Neural cell (in vitro differentiated cells): ENCODE measurements around the gene YWHAH. TPM values are rescaled to one million over a fixed set of nuclear protein-coding genes. Genes with fewer than 3 reads are reported as not detected.

Experiments
- H2AFZ ChIP-seq: fragments of 200-600, 300-800 bp; sonication (generic), shearing (Covaris generic); 2 replicates; pipeline ENCODE4 v1.6.0; 2014; ENCODE audit warnings: low read depth, mild to moderate bottlenecking, antibody characterized with exemption, low read length, moderate library complexity
- H3F3A ChIP-seq: fragments of 200-600 bp; shearing (Covaris generic); 2 replicates; pipeline ENCODE4 v1.6.1; 2016; ENCODE audit warnings: mild to moderate bottlenecking, moderate library complexity, mixed read lengths, antibody characterized with exemption, low read length; ENCODE audit not compliant: insufficient read depth, poor library complexity, severe bottlenecking
- H3K27ac ChIP-seq: fragments of 200-600, 300-800 bp; sonication (generic), shearing (Covaris generic); 2 replicates; pipeline ENCODE4 v1.5.1; 2014; ENCODE audit warnings: mild to moderate bottlenecking, low read length, moderate library complexity
- H3K27me3 ChIP-seq: fragments of 300-800, 200-600 bp; sonication (generic), shearing (Covaris generic); 2 replicates; pipeline ENCODE4 v1.6.0; 2014; ENCODE audit warnings: mild to moderate bottlenecking, low read depth, low read length, moderate library complexity; ENCODE audit not compliant: insufficient read depth
- H3K36me3 ChIP-seq: fragments of 300-800, 200-600 bp; sonication (generic), shearing (Covaris generic); 2 replicates; pipeline ENCODE4 v1.5.1; 2014; ENCODE audit warnings: mild to moderate bottlenecking, antibody characterized with exemption, low read length, moderate library complexity; ENCODE audit not compliant: insufficient read depth
- H3K4me2 ChIP-seq: fragments of 300-800, 200-600 bp; sonication (generic), shearing (Covaris generic); 2 replicates; pipeline ENCODE4 v1.6.0; 2014; ENCODE audit warnings: mild to moderate bottlenecking, low read length
- H3K4me3 ChIP-seq: fragments of 300-800, 200-600 bp; sonication (generic), shearing (Covaris generic); 2 replicates; pipeline ENCODE4 v1.5.1; 2014; ENCODE audit warnings: mild to moderate bottlenecking, low read length, moderate library complexity
- H3K79me2 ChIP-seq: fragments of 200-600 bp; shearing (Covaris generic); replicated peaks from 2 replicates; pipeline ENCODE4 v1.6.0; 2014; ENCODE audit warnings: mild to moderate bottlenecking, low read length, moderate library complexity; ENCODE audit not compliant: insufficient read depth
- H3K9ac ChIP-seq: fragments of 300-800, 200-600 bp; sonication (generic), shearing (Covaris generic); 2 replicates; pipeline ENCODE4 v1.6.1; 2016; ENCODE audit warnings: mild to moderate bottlenecking, low read length, mixed read lengths
- H3K9me2 ChIP-seq: fragments of 200-600 bp; shearing (Covaris generic); 2 replicates; pipeline ENCODE4 v1.6.1; 2016; ENCODE audit warnings: mild to moderate bottlenecking, low read length, mixed read lengths; ENCODE audit not compliant: insufficient read depth
- H3K9me3 ChIP-seq: fragments of 200-600, 300-800 bp; sonication (generic), shearing (Covaris generic); 2 replicates; pipeline ENCODE4 v1.6.1; 2016; ENCODE audit warnings: mild to moderate bottlenecking, mixed run types, low read length, moderate library complexity, mixed read lengths
- H4K20me1 ChIP-seq: fragments of 200-600 bp; shearing (Covaris generic); 2 replicates; pipeline ENCODE4 v1.6.1; 2016; ENCODE audit warnings: mild to moderate bottlenecking, mixed run types; ENCODE audit not compliant: insufficient read depth
- EP300 ChIP-seq: fragments of 450-650 bp; conservative IDR thresholded peaks from 2 replicates; pipeline ENCODE4 v1.6.1; 2014; ENCODE audit warnings: antibody characterized with exemption, mild to moderate bottlenecking, moderate library complexity; ENCODE audit not compliant: poor library complexity, severe bottlenecking
- EZH2 ChIP-seq: fragments of 200-600, 300-800 bp; shearing (Covaris generic), sonication (generic); IDR thresholded peaks from 2 replicates; pipeline ENCODE4 v1.6.1; 2014; ENCODE audit warnings: antibody characterized with exemption, low read length, borderline replicate concordance, mild to moderate bottlenecking; ENCODE audit not compliant: insufficient read depth, poor library complexity, severe bottlenecking
- MXI1 ChIP-seq: fragments of 450-650 bp; conservative IDR thresholded peaks from 2 replicates; pipeline ENCODE4 v1.6.1; 2014; ENCODE audit warnings: antibody characterized with exemption, mild to moderate bottlenecking; ENCODE audit not compliant: poor library complexity, severe bottlenecking
- POLR2AphosphoS5 ChIP-seq: IDR thresholded peaks from 2 replicates; pipeline ENCODE4 v1.6.1; 2012
- RAD21 ChIP-seq: fragments of 450-650 bp; conservative IDR thresholded peaks from 2 replicates; pipeline ENCODE4 v1.6.1; 2014; ENCODE audit warnings: antibody characterized with exemption, mild to moderate bottlenecking, moderate library complexity
- SMC3 ChIP-seq: fragments of 450-650 bp; conservative IDR thresholded peaks from 2 replicates; pipeline ENCODE4 v1.6.1; 2014; ENCODE audit warnings: antibody characterized with exemption, mild to moderate bottlenecking, moderate library complexity; ENCODE audit not compliant: poor library complexity
- TAF1 ChIP-seq: IDR thresholded peaks from 2 replicates; pipeline ENCODE4 v1.6.1; 2012; ENCODE audit warnings: low read depth
- polyA plus RNA-seq: library from polyadenylated mRNA; depleted of rRNA; stranded (reverse); fragments of >200 nt; gene quantifications from 2 replicates; pipeline ENCODE4 v1.2.3, GENCODE V29; 2014
- TF ChIP-seq, protein P1 (sequence below): IDR thresholded peaks from 2 replicates; pipeline ENCODE4 v1.6.1; 2012; ENCODE audit warnings: borderline replicate concordance
- TF ChIP-seq, protein P2 (sequence below): fragments of 450-650 bp; IDR thresholded peaks from 2 replicates; pipeline ENCODE4 v1.5.1; 2014; ENCODE audit warnings: antibody characterized with exemption, mild to moderate bottlenecking, moderate library complexity; ENCODE audit not compliant: poor library complexity, severe bottlenecking

The YWHAH gene
- polyA plus RNA-seq, 1 donor from 2014 or later: 300 TPM

DNA sequence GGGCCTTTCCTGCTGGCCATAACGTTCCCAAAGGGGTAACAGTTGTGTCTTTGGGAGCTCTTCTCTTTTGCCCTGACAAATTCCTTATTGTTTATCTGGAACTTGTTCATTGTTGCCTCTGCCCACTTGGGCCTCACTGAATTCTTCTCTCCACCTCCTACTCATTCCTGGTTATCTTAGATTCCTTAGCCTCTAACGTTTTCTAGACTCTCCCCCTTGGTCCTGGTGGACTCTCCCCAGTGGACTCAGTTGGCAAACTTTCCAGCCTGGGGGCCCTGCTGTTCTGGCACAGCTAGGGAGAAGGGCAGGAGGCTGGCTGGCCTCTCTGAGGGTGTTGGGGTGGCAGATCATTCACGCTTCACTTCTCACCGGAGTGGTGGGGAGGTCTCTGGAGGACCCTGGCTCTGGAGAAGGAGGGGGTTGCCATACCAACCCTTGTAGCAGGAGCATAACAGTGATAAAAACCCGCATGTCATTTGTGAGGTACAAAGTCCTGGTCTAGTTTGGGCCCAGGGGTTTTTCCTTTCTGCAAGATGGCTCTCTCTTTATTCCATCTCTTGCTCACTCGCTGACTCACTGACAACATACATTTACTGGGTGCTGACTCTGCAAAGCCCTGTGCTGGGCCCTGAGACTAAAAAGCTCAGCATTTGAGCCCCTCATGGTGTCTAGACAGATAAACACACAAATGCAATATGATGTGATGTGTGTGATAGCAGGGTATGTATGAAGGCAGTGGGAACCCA, 39.7 kb downstream of the YWHAH start:
- Histone ChIP-seq H3K4me2 (no peak overlapping the region), H3K4me3 (no peak overlapping the region), H3K27me3 (no peaks in the 10 kb centered on the region), H3K9me2 (no peaks in the 10 kb centered on the region), H3K9me3 (no peaks in the 10 kb centered on the region), H4K20me1 (no peaks in the 10 kb centered on the region), H2AFZ (no peak overlapping the region), H3K27ac (no peak overlapping the region), H3K79me2 (no peaks in the 10 kb centered on the region), H3K36me3 (no peaks in the 10 kb centered on the region), H3K9ac (no peak overlapping the region), H3F3A (no peaks in the 10 kb centered on the region)
- no peak for TF ChIP-seq EP300
- no peak for TF ChIP-seq MXI1
- TF ChIP-seq, protein P1, sequence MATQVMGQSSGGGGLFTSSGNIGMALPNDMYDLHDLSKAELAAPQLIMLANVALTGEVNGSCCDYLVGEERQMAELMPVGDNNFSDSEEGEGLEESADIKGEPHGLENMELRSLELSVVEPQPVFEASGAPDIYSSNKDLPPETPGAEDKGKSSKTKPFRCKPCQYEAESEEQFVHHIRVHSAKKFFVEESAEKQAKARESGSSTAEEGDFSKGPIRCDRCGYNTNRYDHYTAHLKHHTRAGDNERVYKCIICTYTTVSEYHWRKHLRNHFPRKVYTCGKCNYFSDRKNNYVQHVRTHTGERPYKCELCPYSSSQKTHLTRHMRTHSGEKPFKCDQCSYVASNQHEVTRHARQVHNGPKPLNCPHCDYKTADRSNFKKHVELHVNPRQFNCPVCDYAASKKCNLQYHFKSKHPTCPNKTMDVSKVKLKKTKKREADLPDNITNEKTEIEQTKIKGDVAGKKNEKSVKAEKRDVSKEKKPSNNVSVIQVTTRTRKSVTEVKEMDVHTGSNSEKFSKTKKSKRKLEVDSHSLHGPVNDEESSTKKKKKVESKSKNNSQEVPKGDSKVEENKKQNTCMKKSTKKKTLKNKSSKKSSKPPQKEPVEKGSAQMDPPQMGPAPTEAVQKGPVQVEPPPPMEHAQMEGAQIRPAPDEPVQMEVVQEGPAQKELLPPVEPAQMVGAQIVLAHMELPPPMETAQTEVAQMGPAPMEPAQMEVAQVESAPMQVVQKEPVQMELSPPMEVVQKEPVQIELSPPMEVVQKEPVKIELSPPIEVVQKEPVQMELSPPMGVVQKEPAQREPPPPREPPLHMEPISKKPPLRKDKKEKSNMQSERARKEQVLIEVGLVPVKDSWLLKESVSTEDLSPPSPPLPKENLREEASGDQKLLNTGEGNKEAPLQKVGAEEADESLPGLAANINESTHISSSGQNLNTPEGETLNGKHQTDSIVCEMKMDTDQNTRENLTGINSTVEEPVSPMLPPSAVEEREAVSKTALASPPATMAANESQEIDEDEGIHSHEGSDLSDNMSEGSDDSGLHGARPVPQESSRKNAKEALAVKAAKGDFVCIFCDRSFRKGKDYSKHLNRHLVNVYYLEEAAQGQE: no peak
- TF ChIP-seq TAF1: no peak
- TF ChIP-seq, protein P2, sequence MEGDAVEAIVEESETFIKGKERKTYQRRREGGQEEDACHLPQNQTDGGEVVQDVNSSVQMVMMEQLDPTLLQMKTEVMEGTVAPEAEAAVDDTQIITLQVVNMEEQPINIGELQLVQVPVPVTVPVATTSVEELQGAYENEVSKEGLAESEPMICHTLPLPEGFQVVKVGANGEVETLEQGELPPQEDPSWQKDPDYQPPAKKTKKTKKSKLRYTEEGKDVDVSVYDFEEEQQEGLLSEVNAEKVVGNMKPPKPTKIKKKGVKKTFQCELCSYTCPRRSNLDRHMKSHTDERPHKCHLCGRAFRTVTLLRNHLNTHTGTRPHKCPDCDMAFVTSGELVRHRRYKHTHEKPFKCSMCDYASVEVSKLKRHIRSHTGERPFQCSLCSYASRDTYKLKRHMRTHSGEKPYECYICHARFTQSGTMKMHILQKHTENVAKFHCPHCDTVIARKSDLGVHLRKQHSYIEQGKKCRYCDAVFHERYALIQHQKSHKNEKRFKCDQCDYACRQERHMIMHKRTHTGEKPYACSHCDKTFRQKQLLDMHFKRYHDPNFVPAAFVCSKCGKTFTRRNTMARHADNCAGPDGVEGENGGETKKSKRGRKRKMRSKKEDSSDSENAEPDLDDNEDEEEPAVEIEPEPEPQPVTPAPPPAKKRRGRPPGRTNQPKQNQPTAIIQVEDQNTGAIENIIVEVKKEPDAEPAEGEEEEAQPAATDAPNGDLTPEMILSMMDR: no peak
- no peak for TF ChIP-seq POLR2AphosphoS5
- no peak for TF ChIP-seq EZH2
- no peak for TF ChIP-seq SMC3
- TF ChIP-seq RAD21: no peak

DNA sequence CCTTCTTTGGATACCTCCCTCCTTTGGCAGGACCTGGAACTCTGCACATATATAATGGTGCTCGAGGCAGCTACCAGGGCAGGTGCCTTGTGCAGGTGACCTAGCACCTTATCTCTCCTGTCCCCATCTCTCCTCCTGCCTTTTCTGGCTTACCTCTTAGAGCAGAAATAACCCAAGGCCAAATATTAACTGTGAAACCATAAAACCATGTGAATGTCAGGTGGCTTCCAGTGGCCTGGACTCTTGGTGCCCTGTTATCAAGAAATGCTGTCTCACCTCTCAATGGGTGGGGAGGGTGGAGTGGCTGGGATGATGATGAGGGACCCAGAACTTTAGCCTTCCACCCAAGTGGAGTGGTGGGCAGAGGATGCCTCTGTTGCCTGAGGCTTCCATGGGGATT, 42.9 kb downstream of the YWHAH start:
- Histone ChIP-seq H2AFZ (no peak overlapping the region), H3K4me2 (no peak overlapping the region), H3K9ac (no peak overlapping the region), H4K20me1 (no peaks in the 10 kb centered on the region), H3K27me3 (no peaks in the 10 kb centered on the region), H3K27ac (no peak overlapping the region), H3K79me2 (no peaks in the 10 kb centered on the region), H3K4me3 (no peak overlapping the region), H3F3A (no peaks in the 10 kb centered on the region), H3K9me3 (no peaks in the 10 kb centered on the region), H3K36me3 (no peaks in the 10 kb centered on the region), H3K9me2 (no peaks in the 10 kb centered on the region)
- TF ChIP-seq, protein P1: no peak
- TF ChIP-seq RAD21: no peak
- TF ChIP-seq EZH2: no peak
- TF ChIP-seq SMC3: no peak
- no peak for TF ChIP-seq TAF1
